ENCODE data around the gene CELF2. TPM values are rescaled to one million over a fixed set of nuclear protein-coding genes. Genes with fewer than 3 reads are reported as not detected.

Gene CELF2
- total RNA-seq, 2 experiments from 2014 or later: 197 to 205 TPM

GRCh38 chr10:11243425-11244222, 226.0 kb downstream of the CELF2 start:
- Mint-ChIP-seq H3K27ac (no peak overlapping the region), H3K36me3 (ENCODE audit: low read depth) (peaks cover 37% of the 10 kb centered on the region), H3K9me3 (no peaks in the 10 kb centered on the region), H3K4me3 (peak overlapping the region; percentile 31), H3K27me3 (no peaks in the 10 kb centered on the region), H3K4me1 (ENCODE audit: low read depth) (no peaks in the 10 kb centered on the region)
- no peak overlapping the region for H3K4me3 ChIP-seq (ENCODE audit: low read length)
- peaks cover 83% of the 10 kb centered on the region for H3K4me1 ChIP-seq (ENCODE audit: insufficient read depth, low read length)
- H3K36me3 ChIP-seq (ENCODE audit: insufficient read depth, low read length): peaks cover 75% of the 10 kb centered on the region
- H3K9me3 ChIP-seq (ENCODE audit: control insufficient read depth in 1 of 2, insufficient read depth in 1 of 2, low read length in 2 of 2): no peaks in the 10 kb centered on the region
- DNase-seq: no peak
- H3K27me3 ChIP-seq (ENCODE audit: control insufficient read depth in 1 of 2, insufficient read depth in 2 of 2, low read length in 2 of 2): no peaks in the 10 kb centered on the region
- no peak for ATAC-seq (ENCODE audit: poor library complexity)
- intact Hi-C loops (cut with DNase I, micrococcal nuclease): no loop called here
- CTCF ChIA-PET: interaction anchor here (1.0 to 1.1 kb wide), 2 partner anchors 65 to 79 kb away, joined by 3 read pairs; no protein-coding TSS in a partner anchor
- peak overlapping the region; percentile 14 to 37 for H3K27ac ChIP-seq (ENCODE audit: low read depth in 1 of 2, low read length in 2 of 2)
- POLR2A ChIA-PET: interaction anchor here (0.8 to 1.9 kb wide), 3 partner anchors 11 to 80 kb away, joined by 3 to 7 read pairs (median 4); no protein-coding TSS in a partner anchor
- TF ChIP-seq CTCF (IDR thresholded peaks at IDR 0.05): no peak

GRCh38 chr10:11245095-11245479, 227.4 kb downstream of the CELF2 start:
- no peak for DNase-seq
- CTCF ChIA-PET: interaction anchor here (0.6 to 1.8 kb wide), 3 partner anchors 13 to 79 kb away, joined by 3 to 4 read pairs (median 4); no protein-coding TSS in a partner anchor
- peaks cover 12% of the 10 kb centered on the region for H3K4me1 Mint-ChIP-seq (ENCODE audit: low read depth)
- POLR2A ChIA-PET: interaction anchor here (1.2 to 1.3 kb wide), 2 partner anchors 9 to 68 kb away, joined by 4 to 6 read pairs; no protein-coding TSS in a partner anchor
- Histone ChIP-seq H3K4me3 (ENCODE audit: low read length) (no peak overlapping the region), H3K27me3 (ENCODE audit: control insufficient read depth in 1 of 2, insufficient read depth in 2 of 2, low read length in 2 of 2) (no peaks in the 10 kb centered on the region), H3K27ac (ENCODE audit: low read depth in 1 of 2, low read length in 2 of 2) (peak overlapping the region in 1 of 2 donors; percentile 31), H3K36me3 (ENCODE audit: insufficient read depth, low read length) (peaks cover 85% of the 10 kb centered on the region), H3K9me3 (ENCODE audit: control insufficient read depth in 1 of 2, insufficient read depth in 1 of 2, low read length in 2 of 2) (no peaks in the 10 kb centered on the region), H3K4me1 (ENCODE audit: insufficient read depth, low read length) (peaks cover 76% of the 10 kb centered on the region)
- H3K9me3 Mint-ChIP-seq: no peaks in the 10 kb centered on the region
- no peak overlapping the region for H3K4me3 Mint-ChIP-seq
- peaks cover 41% of the 10 kb centered on the region for H3K36me3 Mint-ChIP-seq (ENCODE audit: low read depth)
- ATAC-seq (ENCODE audit: poor library complexity): no peak
- intact Hi-C loops (cut with DNase I, micrococcal nuclease): no loop called here
- H3K27ac Mint-ChIP-seq: no peak overlapping the region
- no peaks in the 10 kb centered on the region for H3K27me3 Mint-ChIP-seq
- TF ChIP-seq CTCF (IDR thresholded peaks at IDR 0.05): no peak

GRCh38 chr10:11245510-11245909, 227.8 kb downstream of the CELF2 start:
- DNase-seq: peak in 3 of 14 experiments; percentile 31 to 53 (median 33)
- no peaks in the 10 kb centered on the region for H3K9me3 ChIP-seq (ENCODE audit: control insufficient read depth in 1 of 2, insufficient read depth in 1 of 2, low read length in 2 of 2)
- ATAC-seq (ENCODE audit: poor library complexity): peak; percentile 63
- H3K27ac ChIP-seq (ENCODE audit: low read depth in 1 of 2, low read length in 2 of 2): peak overlapping the region in 1 of 2 donors; percentile 31
- Mint-ChIP-seq H3K27me3 (no peaks in the 10 kb centered on the region), H3K9me3 (no peaks in the 10 kb centered on the region), H3K27ac (no peak overlapping the region), H3K4me3 (no peak overlapping the region), H3K4me1 (ENCODE audit: low read depth) (peaks cover 16% of the 10 kb centered on the region), H3K36me3 (ENCODE audit: low read depth) (peaks cover 41% of the 10 kb centered on the region)
- peaks cover 85% of the 10 kb centered on the region for H3K36me3 ChIP-seq (ENCODE audit: insufficient read depth, low read length)
- CTCF ChIA-PET: interaction anchor here (0.6 to 1.8 kb wide), 3 partner anchors 13 to 80 kb away, joined by 3 to 4 read pairs (median 4); no protein-coding TSS in a partner anchor
- no peaks in the 10 kb centered on the region for H3K27me3 ChIP-seq (ENCODE audit: control insufficient read depth in 1 of 2, insufficient read depth in 2 of 2, low read length in 2 of 2)
- POLR2A ChIA-PET: interaction anchor here (0.9 to 1.3 kb wide), 3 partner anchors 9 to 71 kb away, joined by 3 to 6 read pairs (median 4); no protein-coding TSS in a partner anchor
- intact Hi-C loops (cut with DNase I, micrococcal nuclease): no loop called here
- no peak overlapping the region for H3K4me3 ChIP-seq (ENCODE audit: low read length)
- peaks cover 75% of the 10 kb centered on the region for H3K4me1 ChIP-seq (ENCODE audit: insufficient read depth, low read length)
- TF ChIP-seq CTCF (IDR thresholded peaks at IDR 0.05): no peak
